H1 (cell line): ENCODE data around the gene MUS81. TPM values are rescaled to one million over a fixed set of nuclear protein-coding genes. Genes with fewer than 3 reads are reported as not detected.

Source experiments
- CBX8 ChIP-seq: fragments of 300-800, 300-1000 bp; sonication (generic); IDR thresholded peaks from 2 replicates; pipeline ENCODE4 v1.7.1; 2016; ENCODE audit warnings: low read depth, low read length, borderline replicate concordance
- SIX5 ChIP-seq: IDR thresholded peaks from 2 replicates; pipeline ENCODE4 v1.6.1; 2011; ENCODE audit warnings: mild to moderate bottlenecking, low read depth, low read length
- polyA plus RNA-seq, 7 experiments: library from polyadenylated mRNA; depleted of rRNA in 3 of 7; stranded (reverse) in 5 of 7; unstranded in 2 of 7; fragments of >200 nt in 5 of 7; fragments of 200-250 nt in 2 of 7; gene quantifications; 1 replicate in 5 of 7; 2 replicates in 1 of 7; 4 replicates in 1 of 7; pipeline versions ENCODE4 v1.2.1 to v1.2.3, GENCODE V29; 2011 to 2013; ENCODE audit warnings: missing spikeins in 2 of 7, mixed read lengths in 2 of 7
- total RNA-seq: library from RNA; stranded (reverse); fragmentation: NEBNext Ultra II Directional; extraction: Animal tissue kit (Norgen Biotek cat#: 25700); gene quantifications from 2 replicates; pipeline ENCODE4 v1.2.1, GENCODE V29; 2021

The MUS81 gene
- total and polyA plus RNA-seq, 2 of the 8 experiments (the other 6 are each of a cell fraction or from before 2014, with no cell fraction given): 30.2 to 31.5 TPM

- TF ChIP-seq CBX8 (no peak), SIX5 (no peak)
Observed at GRCh38 chr11:65866509-65867283, 6.5 kb downstream of the MUS81 start (continued).
